Neuronal stem cell (in vitro differentiated cells): ENCODE data around the gene FEZF2.

Experiments used
- DNase-seq: peaks from one replicate; pipeline ENCODE4 v3.0.0-alpha.2; 2013; ENCODE audit warnings: low spot score
- H2AFZ ChIP-seq: one replicate; pipeline ENCODE4 v1.6.1; 2013; ENCODE audit warnings: mild to moderate bottlenecking, low read length, inconsistent platforms
- H2AK5ac ChIP-seq: 2 replicates; pipeline ENCODE4 v1.6.1; 2013; ENCODE audit warnings: low read depth, mild to moderate bottlenecking, inconsistent platforms, low read length, moderate library complexity, mixed read lengths
- H2BK120ac ChIP-seq: 2 replicates; pipeline ENCODE4 v1.6.1; 2013; ENCODE audit warnings: low read depth, mild to moderate bottlenecking, inconsistent platforms, low read length, moderate library complexity, mixed read lengths
- H2BK12ac ChIP-seq: one replicate; pipeline ENCODE4 v1.6.1; 2013; ENCODE audit warnings: low read length, inconsistent platforms
- H2BK15ac ChIP-seq: 2 replicates; pipeline ENCODE4 v1.6.1; 2013; ENCODE audit warnings: mild to moderate bottlenecking, low read length, inconsistent platforms, mixed read lengths
- H2BK5ac ChIP-seq: one replicate; pipeline ENCODE4 v1.6.1; 2013; ENCODE audit warnings: inconsistent platforms, mild to moderate bottlenecking, low read length, moderate library complexity
- H3K14ac ChIP-seq: one replicate; pipeline ENCODE4 v1.6.1; 2013; ENCODE audit warnings: low read length, inconsistent platforms
- H3K18ac ChIP-seq: 2 replicates; pipeline ENCODE4 v1.6.1; 2013; ENCODE audit warnings: low read length, inconsistent platforms
- H3K23ac ChIP-seq: 2 replicates; pipeline ENCODE4 v1.6.1; 2013; ENCODE audit warnings: low read depth, mild to moderate bottlenecking, mixed read lengths, low read length, inconsistent platforms; ENCODE audit not compliant: poor library complexity
- H3K27ac ChIP-seq: replicated peaks from 3 replicates; pipeline ENCODE4 v1.5.1; 2013; ENCODE audit warnings: low read length, inconsistent platforms
- H3K27me3 ChIP-seq, 3 experiments: 2 replicates each; pipeline ENCODE4 v1.6.1; 2013; ENCODE audit warnings: low read length in 3 of 3, mild to moderate bottlenecking in 2 of 3, inconsistent platforms in 1 of 3, low read depth in 1 of 3, mixed read lengths in 1 of 3, moderate library complexity in 1 of 3; ENCODE audit not compliant: control insufficient read depth in 3 of 3, insufficient read depth in 3 of 3
- H3K36me3 ChIP-seq, 2 donors: replicated peaks in 1 of 2; 2 replicates each; pipeline ENCODE4 v1.6.1; 2013; ENCODE audit warnings: low read length in 2 of 2; ENCODE audit not compliant: control insufficient read depth in 2 of 2, insufficient read depth in 2 of 2
- H3K4ac ChIP-seq: 2 replicates; pipeline ENCODE4 v1.6.1; 2013; ENCODE audit warnings: inconsistent platforms, mild to moderate bottlenecking, low read length, moderate library complexity
- H3K4me1 ChIP-seq, 2 donors: 1 replicate in 1 of 2; 2 replicates in 1 of 2; pipeline ENCODE4 v1.6.1; 2013; ENCODE audit warnings: low read length in 2 of 2, low read depth in 1 of 2; ENCODE audit not compliant: control insufficient read depth in 2 of 2, insufficient read depth in 1 of 2
- H3K4me2 ChIP-seq: one replicate; pipeline ENCODE4 v1.6.1; 2013; ENCODE audit warnings: mild to moderate bottlenecking, low read length, inconsistent platforms; ENCODE audit not compliant: insufficient read depth, poor library complexity, severe bottlenecking
- H3K4me3 ChIP-seq, 2 donors: 2 replicates each; pipeline ENCODE4 v1.5.1; 2013; ENCODE audit warnings: low read length in 2 of 2, mild to moderate bottlenecking in 2 of 2, inconsistent platforms in 1 of 2, moderate library complexity in 1 of 2
- H3K79me1 ChIP-seq: one replicate; pipeline ENCODE4 v1.6.1; 2013; ENCODE audit warnings: low read depth, mild to moderate bottlenecking, inconsistent platforms, low read length, moderate library complexity
- H3K9ac ChIP-seq: one replicate; pipeline ENCODE4 v1.6.1; 2013; ENCODE audit warnings: mild to moderate bottlenecking, low read depth, low read length, inconsistent platforms; ENCODE audit not compliant: poor library complexity
- H3K9me3 ChIP-seq, 2 donors: replicated peaks in 1 of 2; 2 replicates each; pipeline versions ENCODE3 to v1.6.1; 2013; ENCODE audit warnings: low read length in 2 of 2, mild to moderate bottlenecking in 2 of 2, inconsistent platforms in 1 of 2, low read depth in 1 of 2, mixed read lengths in 1 of 2, moderate library complexity in 1 of 2; ENCODE audit not compliant: control insufficient read depth in 2 of 2, insufficient read depth in 1 of 2
- H4K8ac ChIP-seq: one replicate; pipeline ENCODE4 v1.6.1; 2013; ENCODE audit warnings: low read depth, mild to moderate bottlenecking, inconsistent platforms, low read length, moderate library complexity
- H4K91ac ChIP-seq: one replicate; pipeline ENCODE4 v1.6.1; 2013; ENCODE audit warnings: low read length, low read depth, mild to moderate bottlenecking, inconsistent platforms; ENCODE audit not compliant: poor library complexity
- WGBS, 2 donors: extraction: QIAGEN DNeasy Blood & Tissue Kit; methylation state at CpG; one replicate each; pipeline ENCODE4 v1.1.7; 2013; ENCODE audit warnings: missing lambda C conversion rate in 2 of 2, mixed read lengths in 1 of 2; ENCODE audit not compliant: insufficient read length in 2 of 2, insufficient replicate concordance in 1 of 2; ENCODE audit errors: extremely low coverage in 2 of 2; 5-methylcytosine and 5-hydroxymethylcytosine counted together

FEZF2 gene

GRCh38 chr3:62332017-62332416 lies 41.3 kb downstream of the FEZF2 start:
- Histone ChIP-seq H2AK5ac (no peak overlapping the region), H4K91ac (no peak overlapping the region), H2AFZ (no peak overlapping the region), H3K4ac (no peak overlapping the region), H2BK120ac (no peak overlapping the region), H3K4me2 (no peak overlapping the region), H2BK15ac (no peak overlapping the region), H3K4me3 (no peak overlapping the region), H3K9me3 (no peaks in the 10 kb centered on the region), H3K14ac (no peak overlapping the region), H3K79me1 (no peaks in the 10 kb centered on the region), H2BK5ac (no peak overlapping the region), H3K27me3 (no peaks in the 10 kb centered on the region), H3K27ac (no peak overlapping the region), H3K36me3 (peaks cover 0 to 7% of the 10 kb centered on the region in 2 donors), H3K4me1 (peaks cover 0 to 11% of the 10 kb centered on the region in 2 donors), H3K9ac (no peak overlapping the region), H3K18ac (no peak overlapping the region), H3K23ac (no peak overlapping the region), H2BK12ac (no peak overlapping the region), H4K8ac (no peak overlapping the region)
- DNase-seq: no peak
- no CpG with 5 or more reads among the region's 1 CpG for WGBS, 2 donors

- Histone ChIP-seq H3K18ac (no peak overlapping the region), H3K4me2 (no peak overlapping the region), H3K23ac (no peak overlapping the region), H3K14ac (no peak overlapping the region), H2BK5ac (no peak overlapping the region), H2BK15ac (no peak overlapping the region), H2BK12ac (no peak overlapping the region), H3K9me3 (no peaks in the 10 kb centered on the region), H2AFZ (no peak overlapping the region), H3K36me3 (peaks cover 0 to 21% of the 10 kb centered on the region in 2 donors), H4K91ac (no peak overlapping the region), H3K27me3 (no peaks in the 10 kb centered on the region), H3K4me1 (peaks cover 0 to 10% of the 10 kb centered on the region in 2 donors), H3K79me1 (no peaks in the 10 kb centered on the region), H3K9ac (no peak overlapping the region), H2BK120ac (no peak overlapping the region), H3K4me3 (no peak overlapping the region), H4K8ac (no peak overlapping the region), H2AK5ac (no peak overlapping the region), H3K27ac (no peak overlapping the region), H3K4ac (no peak overlapping the region)
- DNase-seq: no peak
- WGBS, 2 donors: no CpG with 5 or more reads among the region's 5 CpGs
These were observed 43.4 kb downstream of the FEZF2 start for GRCh38 chr3:62329971-62330370.

- no peak for DNase-seq
- Histone ChIP-seq H2BK12ac (no peak overlapping the region), H3K4me1 (no peaks in the 10 kb centered on the region), H3K18ac (no peak overlapping the region), H3K14ac (no peak overlapping the region), H3K4me2 (no peak overlapping the region), H3K36me3 (peaks cover 0 to 62% of the 10 kb centered on the region in 2 donors), H3K9me3 (peaks cover 0 to 6% of the 10 kb centered on the region in 2 donors), H2BK5ac (no peak overlapping the region), H2AFZ (no peak overlapping the region), H3K4ac (no peak overlapping the region), H2AK5ac (no peak overlapping the region), H3K4me3 (no peak overlapping the region), H3K23ac (no peak overlapping the region), H2BK15ac (no peak overlapping the region), H3K27ac (no peak overlapping the region), H4K91ac (no peak overlapping the region), H3K79me1 (no peaks in the 10 kb centered on the region), H3K27me3 (no peaks in the 10 kb centered on the region), H3K9ac (no peak overlapping the region), H2BK120ac (no peak overlapping the region), H4K8ac (no peak overlapping the region)
- WGBS, 2 donors: no CpG with 5 or more reads among the region's 8 CpGs
These were observed 47.5 kb downstream of the FEZF2 start for GRCh38 chr3:62325896-62326295.

- no peak for DNase-seq
- H2AFZ ChIP-seq: no peak overlapping the region
- H2AK5ac ChIP-seq: no peak overlapping the region
- H4K8ac ChIP-seq: no peak overlapping the region
- H3K4ac ChIP-seq: no peak overlapping the region
- no peak overlapping the region for H3K4me3 ChIP-seq
- H3K79me1 ChIP-seq: no peaks in the 10 kb centered on the region
- no peak overlapping the region for H3K23ac ChIP-seq
- no peak overlapping the region for H3K9ac ChIP-seq
- WGBS, 2 donors: no CpG with 5 or more reads among the region's 1 CpG
- H3K4me1 ChIP-seq: peaks cover 1 to 3% of the 10 kb centered on the region in 2 donors
- H2BK15ac ChIP-seq: no peak overlapping the region
- H3K9me3 ChIP-seq: peaks cover 3 to 21% of the 10 kb centered on the region in 2 donors
- no peak overlapping the region for H4K91ac ChIP-seq
- H3K27ac ChIP-seq: no peak overlapping the region
- no peak overlapping the region for H3K14ac ChIP-seq
- no peak overlapping the region for H2BK5ac ChIP-seq
- H2BK120ac ChIP-seq: no peak overlapping the region
- H3K36me3 ChIP-seq: peaks cover 0 to 69% of the 10 kb centered on the region in 2 donors
- no peaks in the 10 kb centered on the region for H3K27me3 ChIP-seq
- no peak overlapping the region for H3K18ac ChIP-seq
- no peak overlapping the region for H3K4me2 ChIP-seq
- no peak overlapping the region for H2BK12ac ChIP-seq
These were observed 50.1 kb downstream of the FEZF2 start for GRCh38 chr3:62323241-62323640.
